Endothelial cell of umbilical vein (primary cell): ENCODE measurements around the gene ADGRG1. TPM values are rescaled to one million over a fixed set of nuclear protein-coding genes. Genes with fewer than 3 reads are reported as not detected.

ENCODE experiments used
- BruUV-seq: library from RNA; stranded (reverse); fragments of 400-500 nt; replicated peaks from 2 replicates; lab custom pipeline; 2021; lab: Mats Ljungman, UMichigan
- CTCF ChIA-PET: fragments of 300-600, 350-600 bp; sonication (Branson Sonifier 250); formaldehyde crosslinking; loops from one replicate; lab custom pipeline; 2021; ENCODE audit warnings: antibody characterized with exemption, inconsistent platforms; lab: Charles Lee
- POLR2A ChIA-PET: fragments of 300-600, 350-600 bp; sonication (Branson Sonifier 250); formaldehyde crosslinking; loops from one replicate; lab custom pipeline; 2021; ENCODE audit warnings: antibody characterized with exemption, inconsistent platforms; lab: Charles Lee
- DNase-seq: peaks from one replicate; pipeline ENCODE4 v3.0.0-alpha.2; 2011; ENCODE audit warnings: low read depth, low spot score
- FAIRE-seq: peaks from 2 replicates; lab custom pipeline; 2011; peaks lifted over from hg19 to GRCh38; lab: Jason Lieb, UNC
- H2AFZ ChIP-seq: 2 replicates; pipeline ENCODE4 v1.6.0; 2012; ENCODE audit warnings: low read depth, low read length, control low read depth, inconsistent platforms
- H3K27ac ChIP-seq: 2 replicates; pipeline ENCODE4 v1.5.1; 2011; ENCODE audit warnings: low read depth, mild to moderate bottlenecking, control low read depth, low read length, moderate library complexity; ENCODE audit not compliant: insufficient read depth
- H3K27me3 ChIP-seq, 2 experiments: 2 replicates each; pipeline versions ENCODE4 v1.6.0 to v1.6.1; 2011; ENCODE audit warnings: low read length in 2 of 2, mixed read lengths in 1 of 2; ENCODE audit not compliant: control insufficient read depth in 2 of 2, insufficient read depth in 2 of 2
- H3K36me3 ChIP-seq, 2 experiments: 2 replicates in 1 of 2; 3 replicates in 1 of 2; pipeline ENCODE4 v1.5.1; 2011; ENCODE audit warnings: low read length in 2 of 2, mild to moderate bottlenecking in 1 of 2, moderate library complexity in 1 of 2; ENCODE audit not compliant: control insufficient read depth in 2 of 2, insufficient read depth in 2 of 2; ENCODE audit errors: extremely low read depth in 1 of 2
- H3K4me1 ChIP-seq: 3 replicates; pipeline ENCODE4 v1.5.1; 2011; ENCODE audit warnings: mild to moderate bottlenecking, low read length; ENCODE audit not compliant: control insufficient read depth, insufficient read depth; ENCODE audit errors: extremely low read depth
- H3K4me2 ChIP-seq: 2 replicates; pipeline ENCODE4 v1.6.1; 2011; ENCODE audit warnings: low read length, control low read depth, mixed read lengths; ENCODE audit not compliant: insufficient read depth
- H3K4me3 ChIP-seq, 3 experiments: fragments of 200-600 bp in 1 of 3; sonication (generic), shearing (Covaris generic) in 1 of 3; replicated peaks in 1 of 3; 2 replicates each; pipeline ENCODE4 v1.5.1; 2011 to 2016; ENCODE audit warnings: control low read depth in 3 of 3, low read length in 3 of 3, mild to moderate bottlenecking in 2 of 3, inconsistent platforms in 1 of 3, low read depth in 1 of 3, moderate library complexity in 1 of 3; ENCODE audit not compliant: insufficient read depth in 1 of 3
- H3K79me2 ChIP-seq: 2 replicates; pipeline ENCODE4 v1.6.0; 2012; ENCODE audit warnings: low read length, inconsistent platforms; ENCODE audit not compliant: control insufficient read depth, insufficient read depth
- H3K9ac ChIP-seq: replicated peaks from 2 replicates; pipeline ENCODE3; 2011; ENCODE audit warnings: low read length, control low read depth; ENCODE audit not compliant: insufficient read depth; ENCODE audit errors: extremely low read depth
- H3K9me1 ChIP-seq: replicated peaks from 3 replicates; pipeline ENCODE4 v1.6.0; 2011; ENCODE audit warnings: mild to moderate bottlenecking, low read length; ENCODE audit not compliant: control insufficient read depth, insufficient read depth; ENCODE audit errors: extremely low read depth
- H3K9me3 ChIP-seq: replicated peaks from 2 replicates; pipeline ENCODE4 v1.5.1; 2012; ENCODE audit warnings: low read length, inconsistent platforms; ENCODE audit not compliant: control insufficient read depth, insufficient read depth
- H4K20me1 ChIP-seq: replicated peaks from 2 replicates; pipeline ENCODE3; 2011; ENCODE audit warnings: mild to moderate bottlenecking, low read length; ENCODE audit not compliant: control insufficient read depth, insufficient read depth; ENCODE audit errors: extremely low read depth
- CTCF ChIP-seq, 2 donors: IDR thresholded peaks; 1 replicate in 1 of 2; 2 replicates in 1 of 2; pipeline ENCODE4 v1.5.1; 2011; ENCODE audit warnings: low read length in 2 of 2, mild to moderate bottlenecking in 2 of 2, moderate library complexity in 2 of 2, control low read depth in 1 of 2, inconsistent platforms in 1 of 2, low read depth in 1 of 2; ENCODE audit not compliant: insufficient read depth in 1 of 2; ENCODE audit errors: extremely low read depth in 1 of 2
- EZH2 ChIP-seq: IDR thresholded peaks from 2 replicates; pipeline ENCODE4 v1.6.1; 2012; ENCODE audit warnings: borderline replicate concordance, low read depth, mild to moderate bottlenecking, moderate library complexity, low read length, inconsistent platforms; ENCODE audit not compliant: severe bottlenecking
- FOS ChIP-seq: IDR thresholded peaks from 2 replicates; pipeline ENCODE4 v1.6.1; 2011; ENCODE audit warnings: mild to moderate bottlenecking, low read length, moderate library complexity, borderline replicate concordance; ENCODE audit not compliant: insufficient read depth
- GATA2 ChIP-seq: IDR thresholded peaks from 2 replicates; pipeline ENCODE4 v1.7.0; 2011; ENCODE audit warnings: low read depth, mild to moderate bottlenecking, moderate library complexity, mixed read lengths, low read length; ENCODE audit not compliant: insufficient read length, insufficient read depth
- JUN ChIP-seq: IDR thresholded peaks from 2 replicates; pipeline ENCODE4 v1.6.1; 2011; ENCODE audit warnings: borderline replicate concordance, low read depth; ENCODE audit not compliant: insufficient read length, insufficient read depth
- MYC ChIP-seq: IDR thresholded peaks from one replicate; pipeline ENCODE4 v1.6.1; 2011; ENCODE audit warnings: mild to moderate bottlenecking, low read depth, low read length
- POLR2A ChIP-seq: IDR thresholded peaks from 2 replicates; pipeline ENCODE4 v1.6.1; 2012; ENCODE audit warnings: low read depth, mild to moderate bottlenecking, control low read depth, low read length
- POLR2AphosphoS5 ChIP-seq: IDR thresholded peaks from 2 replicates; pipeline ENCODE4 v1.6.1; 2012; ENCODE audit warnings: low read depth, mild to moderate bottlenecking, control low read depth, low read length, moderate library complexity; ENCODE audit not compliant: insufficient read depth
- dilution Hi-C: fragments of 300-500 bp; cut with MboI; formaldehyde crosslinking; loops from one replicate; pipeline ENCODE4 v1.15.0; 2019; ENCODE audit warnings: low sequenced_read_pairs; ENCODE audit not compliant: extremely low pct_ligation_motif_present
- intact Hi-C: fragments of 100-400 bp; cut with micrococcal nuclease; formaldehyde crosslinking; loops from one replicate; pipeline ENCODE4 v1.10.0; 2022
- polyA plus RNA-seq, 4 experiments: library from polyadenylated mRNA; depleted of rRNA in 3 of 4; stranded (reverse) in 3 of 4; unstranded in 1 of 4; fragments of >200 nt; gene quantifications; 2 replicates each; pipeline versions ENCODE4 v1.2.1 to v1.2.3, GENCODE V29; 2011 to 2012; ENCODE audit warnings: missing spikeins in 1 of 4
- total RNA-seq: library from RNA; stranded (reverse); gene quantifications from 2 replicates; pipeline ENCODE4 v1.2.3, GENCODE V29; 2021
- TF ChIP-seq, protein P1 (sequence below): IDR thresholded peaks from 2 replicates; pipeline ENCODE4 v1.6.1; 2011; ENCODE audit not compliant: insufficient read depth, insufficient read length

ADGRG1 gene
- total and polyA plus RNA-seq, 2 donors (not counting 3 experiments of a cell fraction or from before 2014, with no cell fraction given), result 45.6 to 92.5 TPM

GRCh38 chr16:57637424-57637823, 9.0 kb downstream of the ADGRG1 start:
- Histone ChIP-seq H3K27me3 (no peaks in the 10 kb centered on the region), H3K4me2 (peak overlapping the region; percentile 24), H3K4me1 (peaks cover 48% of the 10 kb centered on the region), H3K4me3 (no peak overlapping the region), H3K27ac (peak overlapping the region; percentile 59), H3K79me2 (peaks cover 57% of the 10 kb centered on the region), H3K9ac (no peak overlapping the region), H3K36me3 (no peaks in the 10 kb centered on the region), H2AFZ (peak overlapping the region; percentile 0), H3K9me1 (no peaks in the 10 kb centered on the region), H4K20me1 (no peaks in the 10 kb centered on the region), H3K9me3 (no peaks in the 10 kb centered on the region)
- intact Hi-C loops (loop anchor here (1.0 kb wide), 2 partner anchors 9 kb away; partner anchors contain the start of gene ADGRG1), dilution Hi-C loops (no loop called here)
- CTCF ChIA-PET, result interaction anchor here (0.7 to 4.0 kb wide), 10 partner anchors 10 to 61 kb away, joined by 3 to 31 read pairs (median 7); partner anchors contain the start of gene ADGRG1
- no peak for TF ChIP-seq CTCF (IDR thresholded peaks at IDR 0.05; ENCODE audit: extremely low read depth in 1 of 2, insufficient read depth in 1 of 2, low read depth in 1 of 2, low read length in 2 of 2)
- no peak for TF ChIP-seq EZH2
- BruUV-seq, result no TSS peak
- FAIRE-seq (peak; percentile 93), DNase-seq (peak; percentile 75)
- POLR2A ChIA-PET, result interaction anchor here (0.7 to 1.2 kb wide), 3 partner anchors 9 to 17 kb away, joined by 3 read pairs; partner anchors contain the start of gene ADGRG1

- intact Hi-C loops, result loop anchor here (1.0 kb wide), 2 partner anchors 8 to 10 kb away; partner anchors contain the start of gene ADGRG1
- Histone ChIP-seq H3K4me1 (peaks cover 44% of the 10 kb centered on the region), H3K27ac (peak overlapping the region; percentile 59), H3K4me2 (no peak overlapping the region), H3K9me3 (no peaks in the 10 kb centered on the region), H3K36me3 (no peaks in the 10 kb centered on the region), H3K79me2 (peaks cover 51% of the 10 kb centered on the region), H3K9me1 (no peaks in the 10 kb centered on the region), H3K9ac (no peak overlapping the region), H2AFZ (no peak overlapping the region), H4K20me1 (no peaks in the 10 kb centered on the region), H3K27me3 (no peaks in the 10 kb centered on the region), H3K4me3 (no peak overlapping the region)
- BruUV-seq, result no TSS peak
- peak; percentile 18 for FAIRE-seq
- TF ChIP-seq CTCF (IDR thresholded peaks at IDR 0.05; ENCODE audit: extremely low read depth in 1 of 2, insufficient read depth in 1 of 2, low read depth in 1 of 2, low read length in 2 of 2) (no peak), MYC (no peak), JUN (no peak), GATA2 (no peak), POLR2AphosphoS5 (no peak), EZH2 (no peak), FOS (no peak), POLR2A (no peak)
- TF ChIP-seq, protein P1, sequence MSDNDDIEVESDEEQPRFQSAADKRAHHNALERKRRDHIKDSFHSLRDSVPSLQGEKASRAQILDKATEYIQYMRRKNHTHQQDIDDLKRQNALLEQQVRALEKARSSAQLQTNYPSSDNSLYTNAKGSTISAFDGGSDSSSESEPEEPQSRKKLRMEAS, result no peak
- ChIA-PET CTCF (interaction anchor here (1.2 to 4.0 kb wide), 8 partner anchors 9 to 62 kb away, joined by 3 to 31 read pairs (median 14); partner anchors contain the start of gene ADGRG1), POLR2A (interaction anchor here (0.7 to 1.2 kb wide), 2 partner anchors 10 to 16 kb away, joined by 3 read pairs; partner anchors contain the start of gene ADGRG1)
- no peak for DNase-seq
- dilution Hi-C loops, result no loop called here
These were observed 9.5 kb downstream of the ADGRG1 start for GRCh38 chr16:57637965-57638364.
